GM12892 (cell line): ENCODE data around the gene IL22RA1.

Source experiments
- DNase-seq: peaks from one replicate; pipeline ENCODE4 v3.0.0; 2011; ENCODE audit not compliant: insufficient read length
- FAIRE-seq: peaks from 2 replicates; lab custom pipeline; 2011; peaks lifted over from hg19 to GRCh38; lab: Jason Lieb, UNC
- POLR2A ChIP-seq: IDR thresholded peaks from 2 replicates; pipeline ENCODE4 v1.6.1; 2011; ENCODE audit warnings: low read depth, low read length, control low read depth
- POLR2AphosphoS5 ChIP-seq: IDR thresholded peaks from 2 replicates; pipeline ENCODE4 v1.6.1; 2011; ENCODE audit warnings: low read depth, low read length, control low read depth
- TAF1 ChIP-seq: IDR thresholded peaks from 2 replicates; pipeline ENCODE4 v1.6.1; 2011; ENCODE audit warnings: low read depth, mild to moderate bottlenecking, control low read depth, low read length, borderline replicate concordance

IL22RA1 gene

GRCh38 chr1:24179251-24179840 lies 36.4 kb upstream of the IL22RA1 start:
- TF ChIP-seq TAF1 = no peak
- TF ChIP-seq POLR2AphosphoS5 = no peak
- TF ChIP-seq POLR2A = no peak
- DNase-seq (no peak), FAIRE-seq (no peak)

- DNase-seq = no peak
- FAIRE-seq = no peak
- TF ChIP-seq TAF1 (no peak), POLR2AphosphoS5 (no peak), POLR2A (no peak)
Observed at GRCh38 chr1:24178407-24178806, 35.5 kb upstream of the IL22RA1 start.

GRCh38 chr1:24177161-24177560 lies 34.2 kb upstream of the IL22RA1 start:
- no peak for FAIRE-seq
- no peak for TF ChIP-seq POLR2AphosphoS5
- TF ChIP-seq POLR2A = no peak
- TF ChIP-seq TAF1 = no peak

GRCh38 chr1:24175033-24175755 lies 32.3 kb upstream of the IL22RA1 start:
- FAIRE-seq (no peak), DNase-seq (no peak)
- no peak for TF ChIP-seq POLR2A
- TF ChIP-seq POLR2AphosphoS5 = no peak
- TF ChIP-seq TAF1 = no peak

More at GRCh38 chr1:24177161-24177560, 34.2 kb upstream of the IL22RA1 start:
- no peak for DNase-seq

- no peak for FAIRE-seq
- TF ChIP-seq TAF1 (no peak), POLR2A (no peak), POLR2AphosphoS5 (no peak)
- DNase-seq = no peak
Observed at GRCh38 chr1:24173638-24174575, 31.0 kb upstream of the IL22RA1 start.

GRCh38 chr1:24172598-24172997 lies 29.7 kb upstream of the IL22RA1 start:
- TF ChIP-seq POLR2AphosphoS5 (no peak), TAF1 (no peak), POLR2A (no peak)
- DNase-seq (no peak), FAIRE-seq (no peak)

- TF ChIP-seq POLR2AphosphoS5 = no peak
- TF ChIP-seq POLR2A = no peak
- TF ChIP-seq TAF1 = no peak
- DNase-seq = no peak
- no peak for FAIRE-seq
Observed at GRCh38 chr1:24169286-24169685, 26.3 kb upstream of the IL22RA1 start.

- FAIRE-seq (no peak), DNase-seq (no peak)
- TF ChIP-seq POLR2AphosphoS5 (no peak), POLR2A (no peak), TAF1 (no peak)
Observed at GRCh38 chr1:24168245-24168644, 25.3 kb upstream of the IL22RA1 start.

GRCh38 chr1:24167008-24167407 lies 24.1 kb upstream of the IL22RA1 start:
- DNase-seq (no peak), FAIRE-seq (no peak)
- TF ChIP-seq POLR2A (no peak), POLR2AphosphoS5 (no peak), TAF1 (no peak)

GRCh38 chr1:24165500-24165899 lies 22.6 kb upstream of the IL22RA1 start:
- FAIRE-seq = no peak
- no peak for TF ChIP-seq POLR2AphosphoS5
- TF ChIP-seq POLR2A = no peak
- TF ChIP-seq TAF1 = no peak
- no peak for DNase-seq

- TF ChIP-seq TAF1 = no peak
- TF ChIP-seq POLR2A = no peak
- TF ChIP-seq POLR2AphosphoS5 = no peak
- DNase-seq (no peak), FAIRE-seq (no peak)
Observed at GRCh38 chr1:24164004-24164403, 21.1 kb upstream of the IL22RA1 start.
